GM23338 (cell line): ENCODE measurements around the gene SYNE1. TPM values are rescaled to one million over a fixed set of nuclear protein-coding genes. Genes with fewer than 3 reads are reported as not detected.

Experiments
- ATAC-seq: fragments of 200-7000 bp; cut with Tn5 transposase; 3 replicates; pipeline ENCODE4 v1.9.1; 2020
- DNase-seq: peaks from one replicate; pipeline ENCODE4 v3.0.0-alpha.2; 2015; ENCODE audit warnings: low spot score
- H2AFZ ChIP-seq: fragments of 200-600 bp; sonication (generic); 2 replicates; pipeline ENCODE4 v1.8.0; 2016; ENCODE audit warnings: antibody characterized with exemption, mild to moderate bottlenecking, moderate library complexity
- H3F3A ChIP-seq: fragments of 200-600 bp; sonication (generic); replicated peaks from 2 replicates; pipeline ENCODE4 v1.8.0; 2017; ENCODE audit warnings: antibody characterized with exemption, mixed run types, low read depth
- H3K27ac ChIP-seq: fragments of 200-600 bp; sonication (generic); 2 replicates; pipeline ENCODE4 v1.6.1; 2016; ENCODE audit warnings: low read depth
- H3K27me3 ChIP-seq: fragments of 200-600 bp; sonication (generic); 2 replicates; pipeline ENCODE4 v1.8.0; 2016; ENCODE audit warnings: mild to moderate bottlenecking, mixed run types, moderate library complexity; ENCODE audit not compliant: insufficient read depth
- H3K36me3 ChIP-seq: fragments of 200-600 bp; sonication (generic); 2 replicates; pipeline ENCODE4 v1.8.0; 2016; ENCODE audit warnings: mild to moderate bottlenecking; ENCODE audit not compliant: insufficient read depth
- H3K4me1 ChIP-seq: fragments of 200-600 bp; sonication (generic); 2 replicates; pipeline ENCODE4 v1.8.0; 2016; ENCODE audit warnings: mild to moderate bottlenecking, moderate library complexity; ENCODE audit not compliant: insufficient read depth
- H3K4me2 ChIP-seq: fragments of 200-600 bp; sonication (generic); 2 replicates; pipeline ENCODE4 v1.7.1; 2017; ENCODE audit warnings: mixed run types
- H3K4me3 ChIP-seq: fragments of 200-600 bp; sonication (generic); 2 replicates; pipeline ENCODE4 v1.6.1; 2016; ENCODE audit warnings: mixed run types
- H3K79me2 ChIP-seq: fragments of 200-600 bp; sonication (generic); replicated peaks from 2 replicates; pipeline ENCODE4 v1.8.0; 2017; ENCODE audit warnings: mild to moderate bottlenecking; ENCODE audit not compliant: insufficient read depth
- H3K9me2 ChIP-seq: fragments of 200-600 bp; sonication (generic); 2 replicates; pipeline ENCODE4 v1.8.0; 2017; ENCODE audit not compliant: insufficient read depth
- H4K20me1 ChIP-seq: fragments of 200-600 bp; sonication (generic); replicated peaks from 2 replicates; pipeline ENCODE4 v1.8.0; 2017; ENCODE audit warnings: mild to moderate bottlenecking; ENCODE audit not compliant: insufficient read depth
- H3K27ac Mint-ChIP-seq: 2 replicates; pipeline ENCODE4 v1.8.0; 2020; ENCODE audit warnings: inconsistent platforms, mild to moderate bottlenecking, moderate library complexity, mixed read lengths
- H3K27me3 Mint-ChIP-seq: 3 replicates; pipeline ENCODE4 v1.8.0; 2022; ENCODE audit warnings: low read depth, mild to moderate bottlenecking, moderate library complexity, mixed read lengths, inconsistent platforms; ENCODE audit not compliant: insufficient read depth, poor library complexity
- H3K36me3 Mint-ChIP-seq: 3 replicates; pipeline ENCODE4 v1.8.0; 2021; ENCODE audit warnings: low read depth, mild to moderate bottlenecking, inconsistent platforms, moderate library complexity, mixed read lengths
- H3K4me1 Mint-ChIP-seq: 3 replicates; pipeline ENCODE4 v1.8.0; 2020; ENCODE audit warnings: mild to moderate bottlenecking, inconsistent platforms, mixed read lengths
- H3K4me3 Mint-ChIP-seq: 3 replicates; pipeline ENCODE4 v1.8.0; 2021; ENCODE audit warnings: moderate library complexity, mild to moderate bottlenecking, inconsistent platforms, mixed read lengths
- H3K9me3 Mint-ChIP-seq: 3 replicates; pipeline ENCODE4 v1.8.0; 2020; ENCODE audit warnings: moderate library complexity, mild to moderate bottlenecking, inconsistent platforms, mixed read lengths
- CREB1 ChIP-seq: fragments of 250-450 bp; sonication (Bioruptor Pico); IDR thresholded peaks from 2 replicates; pipeline ENCODE4 v1.5.0; 2020; ENCODE audit warnings: low read depth, mild to moderate bottlenecking, moderate library complexity
- EZH2 ChIP-seq: fragments of 200-600 bp; sonication (generic); IDR thresholded peaks from one replicate; pipeline ENCODE4 v1.8.0; 2017; ENCODE audit warnings: antibody characterized with exemption, mild to moderate bottlenecking, low read depth; ENCODE audit not compliant: unreplicated experiment
- EZH2phosphoT487 ChIP-seq: fragments of 200-600 bp; sonication (generic); IDR thresholded peaks from one replicate; pipeline ENCODE4 v1.8.1; 2018; ENCODE audit warnings: antibody characterized with exemption; ENCODE audit not compliant: unreplicated experiment
- JUNB ChIP-seq: IDR thresholded peaks from one replicate; pipeline ENCODE4 v1.6.1; 2016; ENCODE audit warnings: antibody characterized with exemption; ENCODE audit not compliant: unreplicated experiment
- NANOG ChIP-seq: IDR thresholded peaks from 2 replicates; pipeline ENCODE4 v1.6.1; 2016; ENCODE audit warnings: antibody characterized with exemption, borderline replicate concordance
- POLR2AphosphoS5 ChIP-seq: IDR thresholded peaks from 2 replicates; pipeline ENCODE4 v1.6.1; 2016; ENCODE audit warnings: antibody characterized with exemption, low read depth
- STAT1 ChIP-seq: IDR thresholded peaks from one replicate; pipeline ENCODE4 v1.6.1; 2016; ENCODE audit warnings: antibody characterized with exemption; ENCODE audit not compliant: unreplicated experiment
- ZNF114 ChIP-seq: fragments of 250-450 bp; sonication (Bioruptor Pico); IDR thresholded peaks from 2 replicates; pipeline ENCODE4 v1.5.0; 2020; ENCODE audit warnings: mild to moderate bottlenecking, moderate library complexity
- ZNF331 ChIP-seq: fragments of 250-450 bp; sonication (Bioruptor Pico); IDR thresholded peaks from 2 replicates; pipeline ENCODE4 v1.5.0; 2020; ENCODE audit warnings: low read depth, mild to moderate bottlenecking, moderate library complexity
- polyA plus RNA-seq: library from polyadenylated mRNA; unstranded; fragments of >200 nt; fragmentation: Nextera tagmentation; extraction: Ambion mirVana; gene quantifications from 2 replicates; pipeline ENCODE4 v1.2.1, GENCODE V29; 2016
- total RNA-seq: library from RNA; depleted of rRNA; stranded (reverse); fragments of >200 nt; shearing (Covaris generic); gene quantifications from 2 replicates; pipeline ENCODE4 v1.2.3, GENCODE V29; 2014
- TF ChIP-seq, protein P1 (sequence below): IDR thresholded peaks from 2 replicates; pipeline ENCODE4 v1.6.1; 2016; ENCODE audit warnings: antibody characterized with exemption
- TF ChIP-seq, protein P2 (sequence below): fragments of 250-450 bp; sonication (Bioruptor Pico); IDR thresholded peaks from 2 replicates; pipeline ENCODE4 v1.5.0; 2020; ENCODE audit warnings: mild to moderate bottlenecking, moderate library complexity
- TF ChIP-seq, protein P3 (sequence below): IDR thresholded peaks from one replicate; pipeline ENCODE4 v1.6.1; 2018; ENCODE audit warnings: antibody characterized with exemption; ENCODE audit not compliant: unreplicated experiment
- TF ChIP-seq, protein P4 (sequence below), 2 experiments: fragments of 200-600 bp in 1 of 2; sonication (generic) in 1 of 2; conservative IDR thresholded peaks; 2 replicates each; pipeline versions ENCODE4 v1.5.1 to v1.6.1; 2016 to 2017; ENCODE audit warnings: antibody characterized with exemption in 2 of 2, low read depth in 2 of 2, mild to moderate bottlenecking in 2 of 2, moderate library complexity in 1 of 2

Gene SYNE1
- total and polyA plus RNA-seq, 2 experiments from 2014 or later: 3.9 to 13.6 TPM

DNA sequence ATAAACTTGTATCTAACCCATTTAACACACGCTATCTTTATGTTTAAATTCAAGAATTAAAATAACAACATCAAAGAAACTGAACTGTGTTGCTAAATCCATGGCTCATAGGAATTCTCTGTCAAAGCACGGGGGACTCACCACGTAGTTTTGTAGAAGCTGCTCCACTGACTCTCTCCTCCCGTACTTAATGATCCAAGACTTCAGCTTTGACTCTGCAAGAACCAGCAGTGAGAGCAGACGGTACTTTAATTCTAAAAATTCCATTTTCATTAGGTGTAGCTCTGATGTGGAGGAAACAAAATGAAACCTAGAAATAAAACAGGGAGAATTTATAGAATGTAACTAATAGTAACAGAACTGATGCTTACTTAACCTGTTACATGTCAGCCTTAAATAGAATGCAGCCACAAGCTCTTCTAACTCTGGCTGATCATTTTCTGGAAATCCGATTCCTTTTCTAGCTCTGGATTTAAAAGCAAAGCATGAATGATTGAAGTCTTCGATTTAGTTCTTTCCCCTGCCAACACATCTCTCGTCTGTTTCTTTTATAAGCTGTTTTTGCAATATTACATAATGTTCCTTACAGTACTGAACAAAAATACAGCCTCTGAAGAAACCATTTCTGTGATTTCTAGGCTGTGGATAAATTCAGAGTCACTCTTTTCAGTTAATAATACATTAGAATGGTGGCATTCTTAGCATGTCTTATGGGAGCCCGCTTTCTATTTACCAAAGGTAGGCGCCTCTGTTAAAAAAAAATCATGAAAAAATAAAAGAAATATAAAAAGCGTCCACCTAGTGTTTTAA, 165.5 kb downstream of the SYNE1 start:
- Histone ChIP-seq H3K9me2 (no peaks in the 10 kb centered on the region), H3F3A (no peaks in the 10 kb centered on the region), H3K4me3 (no peak overlapping the region), H3K27ac (no peak overlapping the region), H3K4me2 (no peak overlapping the region), H4K20me1 (no peaks in the 10 kb centered on the region), H3K79me2 (no peaks in the 10 kb centered on the region), H3K36me3 (no peaks in the 10 kb centered on the region; the same call in 1 of the 2 replicates), H2AFZ (no peak overlapping the region), H3K27me3 (no peaks in the 10 kb centered on the region), H3K4me1 (no peaks in the 10 kb centered on the region)
- DNase-seq (no peak), ATAC-seq (no peak)
- no peak for TF ChIP-seq EZH2
- TF ChIP-seq JUNB: no peak
- TF ChIP-seq, protein P1, sequence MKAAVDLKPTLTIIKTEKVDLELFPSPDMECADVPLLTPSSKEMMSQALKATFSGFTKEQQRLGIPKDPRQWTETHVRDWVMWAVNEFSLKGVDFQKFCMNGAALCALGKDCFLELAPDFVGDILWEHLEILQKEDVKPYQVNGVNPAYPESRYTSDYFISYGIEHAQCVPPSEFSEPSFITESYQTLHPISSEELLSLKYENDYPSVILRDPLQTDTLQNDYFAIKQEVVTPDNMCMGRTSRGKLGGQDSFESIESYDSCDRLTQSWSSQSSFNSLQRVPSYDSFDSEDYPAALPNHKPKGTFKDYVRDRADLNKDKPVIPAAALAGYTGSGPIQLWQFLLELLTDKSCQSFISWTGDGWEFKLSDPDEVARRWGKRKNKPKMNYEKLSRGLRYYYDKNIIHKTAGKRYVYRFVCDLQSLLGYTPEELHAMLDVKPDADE: no peak
- TF ChIP-seq, protein P2, sequence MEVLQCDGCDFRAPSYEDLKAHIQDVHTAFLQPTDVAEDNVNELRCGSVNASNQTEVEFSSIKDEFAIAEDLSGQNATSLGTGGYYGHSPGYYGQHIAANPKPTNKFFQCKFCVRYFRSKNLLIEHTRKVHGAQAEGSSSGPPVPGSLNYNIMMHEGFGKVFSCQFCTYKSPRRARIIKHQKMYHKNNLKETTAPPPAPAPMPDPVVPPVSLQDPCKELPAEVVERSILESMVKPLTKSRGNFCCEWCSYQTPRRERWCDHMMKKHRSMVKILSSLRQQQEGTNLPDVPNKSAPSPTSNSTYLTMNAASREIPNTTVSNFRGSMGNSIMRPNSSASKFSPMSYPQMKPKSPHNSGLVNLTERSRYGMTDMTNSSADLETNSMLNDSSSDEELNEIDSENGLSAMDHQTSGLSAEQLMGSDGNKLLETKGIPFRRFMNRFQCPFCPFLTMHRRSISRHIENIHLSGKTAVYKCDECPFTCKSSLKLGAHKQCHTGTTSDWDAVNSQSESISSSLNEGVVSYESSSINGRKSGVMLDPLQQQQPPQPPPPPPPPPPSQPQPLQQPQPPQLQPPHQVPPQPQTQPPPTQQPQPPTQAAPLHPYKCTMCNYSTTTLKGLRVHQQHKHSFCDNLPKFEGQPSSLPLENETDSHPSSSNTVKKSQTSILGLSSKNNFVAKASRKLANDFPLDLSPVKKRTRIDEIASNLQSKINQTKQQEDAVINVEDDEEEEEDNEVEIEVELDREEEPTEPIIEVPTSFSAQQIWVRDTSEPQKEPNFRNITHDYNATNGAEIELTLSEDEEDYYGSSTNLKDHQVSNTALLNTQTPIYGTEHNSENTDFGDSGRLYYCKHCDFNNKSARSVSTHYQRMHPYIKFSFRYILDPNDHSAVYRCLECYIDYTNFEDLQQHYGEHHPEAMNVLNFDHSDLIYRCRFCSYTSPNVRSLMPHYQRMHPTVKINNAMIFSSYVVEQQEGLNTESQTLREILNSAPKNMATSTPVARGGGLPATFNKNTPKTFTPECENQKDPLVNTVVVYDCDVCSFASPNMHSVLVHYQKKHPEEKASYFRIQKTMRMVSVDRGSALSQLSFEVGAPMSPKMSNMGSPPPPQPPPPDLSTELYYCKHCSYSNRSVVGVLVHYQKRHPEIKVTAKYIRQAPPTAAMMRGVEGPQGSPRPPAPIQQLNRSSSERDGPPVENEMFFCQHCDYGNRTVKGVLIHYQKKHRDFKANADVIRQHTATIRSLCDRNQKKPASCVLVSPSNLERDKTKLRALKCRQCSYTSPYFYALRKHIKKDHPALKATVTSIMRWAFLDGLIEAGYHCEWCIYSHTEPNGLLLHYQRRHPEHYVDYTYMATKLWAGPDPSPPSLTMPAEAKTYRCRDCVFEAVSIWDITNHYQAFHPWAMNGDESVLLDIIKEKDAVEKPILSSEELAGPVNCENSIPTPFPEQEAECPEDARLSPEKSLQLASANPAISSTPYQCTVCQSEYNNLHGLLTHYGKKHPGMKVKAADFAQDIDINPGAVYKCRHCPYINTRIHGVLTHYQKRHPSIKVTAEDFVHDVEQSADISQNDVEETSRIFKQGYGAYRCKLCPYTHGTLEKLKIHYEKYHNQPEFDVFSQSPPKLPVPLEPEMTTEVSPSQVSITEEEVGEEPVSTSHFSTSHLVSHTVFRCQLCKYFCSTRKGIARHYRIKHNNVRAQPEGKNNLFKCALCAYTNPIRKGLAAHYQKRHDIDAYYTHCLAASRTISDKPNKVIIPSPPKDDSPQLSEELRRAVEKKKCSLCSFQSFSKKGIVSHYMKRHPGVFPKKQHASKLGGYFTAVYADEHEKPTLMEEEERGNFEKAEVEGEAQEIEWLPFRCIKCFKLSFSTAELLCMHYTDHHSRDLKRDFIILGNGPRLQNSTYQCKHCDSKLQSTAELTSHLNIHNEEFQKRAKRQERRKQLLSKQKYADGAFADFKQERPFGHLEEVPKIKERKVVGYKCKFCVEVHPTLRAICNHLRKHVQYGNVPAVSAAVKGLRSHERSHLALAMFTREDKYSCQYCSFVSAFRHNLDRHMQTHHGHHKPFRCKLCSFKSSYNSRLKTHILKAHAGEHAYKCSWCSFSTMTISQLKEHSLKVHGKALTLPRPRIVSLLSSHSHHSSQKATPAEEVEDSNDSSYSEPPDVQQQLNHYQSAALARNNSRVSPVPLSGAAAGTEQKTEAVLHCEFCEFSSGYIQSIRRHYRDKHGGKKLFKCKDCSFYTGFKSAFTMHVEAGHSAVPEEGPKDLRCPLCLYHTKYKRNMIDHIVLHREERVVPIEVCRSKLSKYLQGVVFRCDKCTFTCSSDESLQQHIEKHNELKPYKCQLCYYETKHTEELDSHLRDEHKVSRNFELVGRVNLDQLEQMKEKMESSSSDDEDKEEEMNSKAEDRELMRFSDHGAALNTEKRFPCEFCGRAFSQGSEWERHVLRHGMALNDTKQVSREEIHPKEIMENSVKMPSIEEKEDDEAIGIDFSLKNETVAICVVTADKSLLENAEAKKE: no peak
- no peak for TF ChIP-seq ZNF331 (CRISPR knock-in tag)
- no peak for TF ChIP-seq STAT1
- TF ChIP-seq ZNF114 (CRISPR knock-in tag): no peak
- TF ChIP-seq, protein P3, sequence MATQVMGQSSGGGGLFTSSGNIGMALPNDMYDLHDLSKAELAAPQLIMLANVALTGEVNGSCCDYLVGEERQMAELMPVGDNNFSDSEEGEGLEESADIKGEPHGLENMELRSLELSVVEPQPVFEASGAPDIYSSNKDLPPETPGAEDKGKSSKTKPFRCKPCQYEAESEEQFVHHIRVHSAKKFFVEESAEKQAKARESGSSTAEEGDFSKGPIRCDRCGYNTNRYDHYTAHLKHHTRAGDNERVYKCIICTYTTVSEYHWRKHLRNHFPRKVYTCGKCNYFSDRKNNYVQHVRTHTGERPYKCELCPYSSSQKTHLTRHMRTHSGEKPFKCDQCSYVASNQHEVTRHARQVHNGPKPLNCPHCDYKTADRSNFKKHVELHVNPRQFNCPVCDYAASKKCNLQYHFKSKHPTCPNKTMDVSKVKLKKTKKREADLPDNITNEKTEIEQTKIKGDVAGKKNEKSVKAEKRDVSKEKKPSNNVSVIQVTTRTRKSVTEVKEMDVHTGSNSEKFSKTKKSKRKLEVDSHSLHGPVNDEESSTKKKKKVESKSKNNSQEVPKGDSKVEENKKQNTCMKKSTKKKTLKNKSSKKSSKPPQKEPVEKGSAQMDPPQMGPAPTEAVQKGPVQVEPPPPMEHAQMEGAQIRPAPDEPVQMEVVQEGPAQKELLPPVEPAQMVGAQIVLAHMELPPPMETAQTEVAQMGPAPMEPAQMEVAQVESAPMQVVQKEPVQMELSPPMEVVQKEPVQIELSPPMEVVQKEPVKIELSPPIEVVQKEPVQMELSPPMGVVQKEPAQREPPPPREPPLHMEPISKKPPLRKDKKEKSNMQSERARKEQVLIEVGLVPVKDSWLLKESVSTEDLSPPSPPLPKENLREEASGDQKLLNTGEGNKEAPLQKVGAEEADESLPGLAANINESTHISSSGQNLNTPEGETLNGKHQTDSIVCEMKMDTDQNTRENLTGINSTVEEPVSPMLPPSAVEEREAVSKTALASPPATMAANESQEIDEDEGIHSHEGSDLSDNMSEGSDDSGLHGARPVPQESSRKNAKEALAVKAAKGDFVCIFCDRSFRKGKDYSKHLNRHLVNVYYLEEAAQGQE: no peak
- no peak for TF ChIP-seq POLR2AphosphoS5
- no peak for TF ChIP-seq NANOG
- TF ChIP-seq EZH2phosphoT487: no peak
- TF ChIP-seq, protein P4, sequence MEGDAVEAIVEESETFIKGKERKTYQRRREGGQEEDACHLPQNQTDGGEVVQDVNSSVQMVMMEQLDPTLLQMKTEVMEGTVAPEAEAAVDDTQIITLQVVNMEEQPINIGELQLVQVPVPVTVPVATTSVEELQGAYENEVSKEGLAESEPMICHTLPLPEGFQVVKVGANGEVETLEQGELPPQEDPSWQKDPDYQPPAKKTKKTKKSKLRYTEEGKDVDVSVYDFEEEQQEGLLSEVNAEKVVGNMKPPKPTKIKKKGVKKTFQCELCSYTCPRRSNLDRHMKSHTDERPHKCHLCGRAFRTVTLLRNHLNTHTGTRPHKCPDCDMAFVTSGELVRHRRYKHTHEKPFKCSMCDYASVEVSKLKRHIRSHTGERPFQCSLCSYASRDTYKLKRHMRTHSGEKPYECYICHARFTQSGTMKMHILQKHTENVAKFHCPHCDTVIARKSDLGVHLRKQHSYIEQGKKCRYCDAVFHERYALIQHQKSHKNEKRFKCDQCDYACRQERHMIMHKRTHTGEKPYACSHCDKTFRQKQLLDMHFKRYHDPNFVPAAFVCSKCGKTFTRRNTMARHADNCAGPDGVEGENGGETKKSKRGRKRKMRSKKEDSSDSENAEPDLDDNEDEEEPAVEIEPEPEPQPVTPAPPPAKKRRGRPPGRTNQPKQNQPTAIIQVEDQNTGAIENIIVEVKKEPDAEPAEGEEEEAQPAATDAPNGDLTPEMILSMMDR (conservative IDR thresholded peaks at IDR 0.05; ENCODE audit: low read depth in 2 of 2): no peak
- TF ChIP-seq CREB1: no peak
- Mint-ChIP-seq H3K27me3 (no peaks in the 10 kb centered on the region), H3K4me1 (no peaks in the 10 kb centered on the region; the same call in 2 of the 3 replicates), H3K36me3 (no peaks in the 10 kb centered on the region; the same call in 2 of the 3 replicates), H3K4me3 (no peak overlapping the region), H3K9me3 (no peaks in the 10 kb centered on the region; the same call in 2 of the 3 replicates), H3K27ac (no peak overlapping the region)
